ENCODE measurements around the gene OSBPL6.

Gene OSBPL6

GRCh38 chr2:178275600-178275999, 81.3 kb downstream of the OSBPL6 start:
- no peak for DNase-seq

GRCh38 chr2:178277741-178278197, 83.5 kb downstream of the OSBPL6 start:
- no peak for DNase-seq

- DNase-seq: no peak
Observed at GRCh38 chr2:178279142-178279541, 84.8 kb downstream of the OSBPL6 start.

- no peak for DNase-seq
Observed at GRCh38 chr2:178279636-178280035, 85.3 kb downstream of the OSBPL6 start.

GRCh38 chr2:178280244-178280852, 86.0 kb downstream of the OSBPL6 start:
- no peak for DNase-seq

- no peak for DNase-seq
Observed at GRCh38 chr2:178282075-178282815, 87.9 kb downstream of the OSBPL6 start.

- no peak for DNase-seq
Observed at GRCh38 chr2:178283341-178283918, 89.1 kb downstream of the OSBPL6 start.

GRCh38 chr2:178284613-178285286, 90.4 kb downstream of the OSBPL6 start:
- no peak for DNase-seq

GRCh38 chr2:178285287-178285615, 90.9 kb downstream of the OSBPL6 start:
- DNase-seq: no peak

GRCh38 chr2:178286636-178287035, 92.3 kb downstream of the OSBPL6 start:
- DNase-seq: no peak

- no peak for DNase-seq
Observed at GRCh38 chr2:178287652-178288344, 93.5 kb downstream of the OSBPL6 start.

- no peak for DNase-seq
Observed at GRCh38 chr2:178291703-178292102, 97.4 kb downstream of the OSBPL6 start.

GRCh38 chr2:178292586-178292985, 98.3 kb downstream of the OSBPL6 start:
- DNase-seq: no peak

- DNase-seq: no peak
Observed at GRCh38 chr2:178295115-178295514, 100.8 kb downstream of the OSBPL6 start.

- DNase-seq: no peak
Observed at GRCh38 chr2:178295906-178296305, 101.6 kb downstream of the OSBPL6 start.

GRCh38 chr2:178296394-178297090, 102.2 kb downstream of the OSBPL6 start:
- no peak for DNase-seq

GRCh38 chr2:178297091-178297411, 102.7 kb downstream of the OSBPL6 start:
- DNase-seq: no peak

- DNase-seq: no peak
Observed at GRCh38 chr2:178298785-178299212, 104.5 kb downstream of the OSBPL6 start.

GRCh38 chr2:178301649-178302238, 107.4 kb downstream of the OSBPL6 start:
- DNase-seq: no peak

- no peak for DNase-seq
Observed at GRCh38 chr2:178304333-178304732, 110.0 kb downstream of the OSBPL6 start.

GRCh38 chr2:178306352-178307073, 112.2 kb downstream of the OSBPL6 start:
- no peak for DNase-seq

All from hippocampal formation (tissue), 2 donors.